GM18858 (cell line): Measurements from ENCODE around the gene QKI.

Source experiments
- ATAC-seq: cut with Tn5 transposase; IDR thresholded peaks from one replicate; pipeline ENCODE4 v1.9.1; 2021; ENCODE audit not compliant: unreplicated experiment

QKI gene

GRCh38 chr6:163527291-163527690 lies 112.8 kb downstream of the QKI start:
- no peak for ATAC-seq

GRCh38 chr6:163529605-163530004 lies 115.1 kb downstream of the QKI start:
- no peak for ATAC-seq

GRCh38 chr6:163530406-163530805 lies 115.9 kb downstream of the QKI start:
- ATAC-seq, result no peak

GRCh38 chr6:163531122-163531521 lies 116.6 kb downstream of the QKI start:
- ATAC-seq, result no peak

- no peak for ATAC-seq
Measured at GRCh38 chr6:163532526-163533078, 118.1 kb downstream of the QKI start.

DNA sequence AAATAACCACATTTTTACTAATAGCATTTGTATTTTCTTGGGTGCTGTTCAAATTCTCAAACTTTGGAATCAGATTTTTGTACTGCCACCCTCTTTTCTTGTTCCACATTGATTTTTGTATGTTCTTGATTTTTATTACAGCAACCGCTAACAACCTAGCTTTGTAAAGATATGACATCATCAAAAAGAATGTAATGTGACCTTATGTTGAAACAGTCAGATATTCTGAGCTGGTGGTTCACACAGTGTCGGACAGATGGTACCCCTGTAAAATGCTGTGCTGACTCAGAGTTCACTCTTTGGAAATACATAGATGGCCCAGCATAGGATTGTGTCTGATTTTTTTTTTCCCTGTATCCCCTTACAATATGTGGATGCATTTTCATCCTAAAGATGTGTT lies 118.9 kb downstream of the QKI start:
- no peak for ATAC-seq

- ATAC-seq, result no peak
Measured at GRCh38 chr6:163536770-163537169, 122.3 kb downstream of the QKI start.

GRCh38 chr6:163538331-163538730 lies 123.8 kb downstream of the QKI start:
- ATAC-seq, result no peak

DNA sequence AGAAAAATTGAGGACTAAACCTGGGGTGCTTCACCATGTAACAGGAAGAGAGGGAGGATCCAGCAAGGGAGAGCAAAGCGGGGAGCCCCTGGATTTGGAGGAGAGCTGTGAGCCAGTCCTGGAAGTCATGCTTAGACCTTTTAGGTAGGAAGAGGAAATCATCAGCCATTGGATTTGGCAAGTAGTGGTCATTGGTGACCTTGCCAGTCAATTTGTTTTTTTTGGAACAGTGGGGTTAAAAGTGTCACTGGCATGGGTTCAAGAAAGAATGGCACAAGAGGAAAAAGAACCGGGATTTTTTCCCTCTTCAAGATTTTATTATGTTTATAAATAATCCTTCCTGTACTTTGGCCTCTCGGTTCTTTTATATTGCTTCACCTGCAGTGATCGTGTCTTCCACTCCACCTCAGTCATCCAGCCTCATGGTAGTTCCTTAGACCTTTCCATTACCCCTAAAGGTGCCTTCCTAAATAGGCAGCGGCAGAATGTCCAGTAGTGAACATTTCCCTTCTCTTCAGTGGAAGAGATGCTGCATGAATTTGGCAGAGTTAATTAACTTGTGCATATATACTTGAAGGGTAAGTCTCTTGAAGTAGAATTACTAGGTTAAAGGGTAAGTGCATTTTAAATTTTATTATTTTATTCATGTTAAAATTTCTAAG lies 124.7 kb downstream of the QKI start:
- ATAC-seq, result no peak

DNA sequence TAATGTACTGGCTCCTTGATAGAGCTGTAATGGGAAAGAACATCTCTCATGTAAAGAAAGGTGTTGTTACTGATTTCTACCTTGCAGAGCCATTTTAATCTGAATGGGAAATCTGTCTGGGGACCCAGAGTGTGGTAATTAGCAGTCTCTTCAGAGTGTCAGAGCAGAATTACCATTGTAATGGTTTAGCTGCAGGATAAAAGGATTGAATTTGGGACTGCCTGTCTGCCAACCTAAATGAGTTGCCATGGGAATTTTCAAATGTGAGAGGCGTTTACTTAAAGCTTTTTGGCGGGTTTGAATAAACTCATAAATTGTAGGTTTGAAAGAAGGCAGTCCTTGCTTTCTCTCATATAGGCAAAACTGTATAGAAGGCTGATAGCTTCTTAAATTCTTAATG lies 128.8 kb downstream of the QKI start:
- ATAC-seq, result no peak

DNA sequence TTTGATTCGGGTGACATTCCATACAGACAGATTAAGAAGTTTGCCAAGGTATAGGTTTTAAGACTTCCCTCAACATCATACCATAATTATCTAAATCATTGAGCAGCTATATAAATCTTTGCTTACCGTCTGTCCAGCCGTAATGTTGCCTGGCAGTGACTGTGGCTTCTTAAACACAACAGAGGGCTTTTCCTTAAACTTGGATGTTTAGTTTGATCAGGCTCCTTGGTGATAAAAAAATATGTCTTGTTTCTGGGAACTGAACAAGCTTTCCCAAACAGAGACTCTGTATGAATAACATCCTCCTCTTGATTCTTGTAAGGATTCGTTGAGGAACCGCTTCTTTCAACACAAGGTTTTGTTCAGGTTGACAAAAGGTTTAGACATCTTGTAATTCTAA lies 130.9 kb downstream of the QKI start:
- ATAC-seq, result no peak

DNA sequence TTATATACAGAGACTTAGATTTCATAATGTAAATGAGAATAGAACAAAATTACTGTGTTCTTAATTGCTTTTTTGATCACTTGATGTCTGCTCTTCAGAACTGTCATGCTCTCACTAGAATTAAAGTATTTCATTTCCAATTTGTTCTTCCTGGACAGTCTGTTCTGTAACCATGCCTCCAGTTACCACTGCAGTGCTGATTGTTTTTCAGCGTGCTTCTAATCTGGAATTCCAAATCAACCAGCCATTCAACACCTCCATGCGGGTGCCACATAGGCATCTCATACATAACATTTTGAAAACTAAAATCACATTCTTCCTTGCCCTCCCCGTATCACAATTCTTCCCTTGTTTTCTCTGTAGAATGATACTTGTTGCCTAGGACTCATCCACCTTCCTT lies 132.8 kb downstream of the QKI start:
- no peak for ATAC-seq

- no peak for ATAC-seq
Measured at GRCh38 chr6:163548624-163549023, 134.1 kb downstream of the QKI start.

DNA sequence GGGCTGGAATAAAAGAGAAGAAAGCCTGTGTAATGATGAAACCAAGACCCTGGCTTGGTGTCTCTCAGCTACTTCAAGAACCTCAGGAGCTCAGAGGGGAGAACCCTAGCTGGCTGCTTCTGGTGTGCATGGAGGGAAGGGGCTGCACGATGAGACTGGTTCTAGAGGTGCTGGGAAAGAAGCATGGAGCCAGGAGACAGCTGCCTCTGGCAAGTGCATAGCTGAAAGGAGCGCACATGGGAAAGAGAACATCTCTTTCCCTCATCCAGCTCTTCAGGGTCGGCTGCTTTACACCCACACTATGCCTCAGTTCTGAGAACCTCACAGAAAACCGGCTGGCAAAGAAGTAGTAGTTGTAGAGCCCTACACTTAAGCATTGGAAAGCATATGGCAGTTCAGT lies 139.5 kb downstream of the QKI start:
- ATAC-seq, result no peak

- no peak for ATAC-seq
Measured at GRCh38 chr6:163554663-163555062, 140.1 kb downstream of the QKI start.

DNA sequence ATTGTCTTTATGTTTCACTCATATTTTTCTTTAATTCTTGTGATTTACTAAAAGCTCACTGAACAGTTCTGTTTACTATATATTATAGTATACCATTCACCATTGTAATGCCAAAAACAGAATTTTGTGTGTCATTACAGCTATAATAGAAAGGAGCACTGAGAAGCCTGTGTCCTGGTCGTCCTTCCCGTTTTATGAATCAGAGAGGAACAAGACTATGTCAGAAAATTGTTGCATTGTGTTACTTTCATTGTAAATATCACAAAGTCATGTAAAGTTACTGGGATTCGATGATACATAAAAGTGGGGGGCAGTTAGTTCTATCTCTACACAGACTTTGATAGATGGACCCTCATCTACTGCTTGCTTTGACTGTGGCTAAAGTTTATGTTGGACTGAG lies 145.1 kb downstream of the QKI start:
- ATAC-seq, result no peak

DNA sequence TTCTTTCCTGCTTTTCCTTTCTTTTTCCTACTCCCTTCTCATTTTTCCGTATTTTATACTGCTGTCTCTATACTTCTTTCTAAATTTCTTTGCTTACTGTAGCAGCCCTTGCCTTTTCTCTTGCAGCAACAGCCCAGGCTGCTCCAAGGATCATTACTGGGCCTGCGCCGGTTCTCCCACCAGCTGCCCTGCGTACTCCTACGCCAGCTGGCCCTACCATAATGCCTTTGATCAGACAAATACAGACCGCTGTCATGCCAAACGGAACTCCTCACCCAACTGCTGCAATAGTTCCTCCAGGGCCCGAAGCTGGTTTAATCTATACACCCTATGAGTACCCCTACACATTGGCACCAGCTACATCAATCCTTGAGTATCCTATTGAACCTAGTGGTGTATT lies 148.8 kb downstream of the QKI start:
- ATAC-seq, result no peak

DNA sequence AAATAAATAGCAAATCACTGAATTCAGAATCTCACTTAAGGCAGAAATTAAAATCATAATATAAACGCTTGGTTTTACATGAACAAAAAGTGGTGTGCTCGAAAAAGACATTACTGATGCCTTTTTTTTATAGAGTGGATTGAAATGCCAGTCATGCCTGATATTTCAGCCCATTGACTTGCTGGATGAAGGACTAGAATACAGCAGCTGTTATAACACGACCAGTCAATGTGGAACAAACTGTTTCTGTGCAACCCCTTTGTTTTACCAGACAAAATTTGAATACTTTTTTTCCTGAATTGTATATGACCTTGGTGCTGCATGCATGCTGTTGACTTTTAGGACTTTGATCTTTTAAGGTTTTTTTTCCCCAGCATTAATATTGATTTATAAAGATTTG lies 150.0 kb downstream of the QKI start:
- no peak for ATAC-seq

DNA sequence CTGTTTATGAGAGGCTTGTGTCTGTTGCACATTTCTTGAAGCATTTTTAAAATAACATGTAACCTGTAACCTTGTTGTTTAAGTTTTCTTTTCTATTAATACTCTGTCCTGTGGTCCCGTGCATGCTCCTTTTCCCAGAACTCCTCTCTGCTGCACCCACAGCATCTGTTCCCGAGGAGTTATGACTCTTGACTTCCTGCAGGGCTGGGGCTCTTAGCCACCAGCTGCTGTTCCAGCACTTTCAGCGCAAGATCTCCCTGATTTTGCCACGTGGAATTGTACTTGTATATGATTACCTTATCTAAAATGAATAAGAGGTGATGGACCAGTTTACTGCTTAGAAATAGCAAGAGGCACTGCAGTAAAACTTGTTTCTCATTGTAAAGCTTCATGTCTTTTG lies 150.6 kb downstream of the QKI start:
- no peak for ATAC-seq

DNA sequence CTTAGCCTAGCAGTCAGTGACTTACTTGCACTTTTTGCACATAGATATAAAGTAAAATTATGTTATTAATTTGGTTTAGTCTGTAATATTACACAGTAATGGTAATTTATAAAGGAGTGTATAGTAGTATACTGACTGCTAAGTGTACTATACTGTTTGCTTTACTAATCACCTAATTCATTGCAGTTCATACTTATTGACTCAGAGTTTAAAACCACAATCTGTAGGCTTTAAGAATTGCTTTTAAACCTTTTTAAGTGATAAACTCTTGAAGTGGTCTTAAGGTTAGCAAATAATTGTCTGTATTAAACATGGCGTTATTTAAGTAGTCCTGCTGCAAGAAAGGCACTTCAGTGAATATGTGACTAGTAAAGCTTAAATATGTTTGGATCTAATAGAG lies 151.5 kb downstream of the QKI start:
- no peak for ATAC-seq

- ATAC-seq, result no peak
Measured at GRCh38 chr6:163568275-163568674, 153.8 kb downstream of the QKI start.

DNA sequence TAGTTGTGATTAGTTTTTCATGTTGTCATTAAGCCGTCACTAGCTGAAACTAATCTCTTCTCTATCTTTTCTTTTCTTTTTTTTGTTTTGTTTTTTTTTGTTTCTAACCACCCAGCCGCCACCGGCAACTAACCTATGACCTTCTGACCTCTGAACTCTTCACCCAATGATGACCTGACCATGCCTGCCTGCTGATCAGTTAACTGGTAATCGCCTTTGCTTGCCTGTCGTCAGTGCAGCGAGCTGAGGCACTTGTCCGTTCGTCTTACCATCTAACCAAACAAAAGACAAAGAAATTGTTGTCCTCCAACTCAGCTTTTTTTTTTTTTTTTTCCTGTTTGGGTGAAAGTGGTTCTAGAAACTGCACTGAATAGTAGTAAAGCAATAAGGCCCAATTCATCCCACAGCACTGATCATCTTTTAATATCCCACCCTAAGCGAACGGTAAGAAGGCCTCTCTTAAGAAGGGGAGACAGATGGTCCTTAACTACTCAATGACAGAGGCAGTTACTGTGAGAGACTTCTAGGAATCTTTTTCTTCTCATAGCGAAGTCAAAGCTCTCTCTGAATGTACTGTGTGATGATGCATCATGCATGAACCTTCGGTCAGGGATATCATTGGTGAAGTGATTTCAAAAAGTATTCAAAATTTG lies 156.2 kb downstream of the QKI start:
- no peak for ATAC-seq

DNA sequence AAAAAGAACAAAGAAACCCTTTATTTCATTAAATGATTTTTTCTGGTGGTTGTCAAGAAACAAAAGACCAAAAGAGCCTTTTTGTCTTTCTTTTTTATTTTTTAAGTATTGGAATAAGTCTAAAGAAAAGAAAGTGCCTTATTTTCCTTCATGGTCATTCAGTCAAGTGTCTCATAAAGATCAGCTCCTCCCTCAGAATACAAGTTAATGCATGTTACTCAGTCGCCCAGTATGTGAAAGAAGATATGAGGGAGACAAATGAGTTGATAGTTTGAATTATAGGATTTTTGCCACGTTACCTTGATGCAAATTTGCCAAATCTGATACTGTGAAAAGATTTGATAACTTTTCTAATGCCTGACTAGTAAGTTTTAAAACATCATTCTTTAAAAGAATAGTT lies 157.2 kb downstream of the QKI start:
- no peak for ATAC-seq
